ENCODE measurements around the gene SLITRK5.

SLITRK5 gene, protein sequence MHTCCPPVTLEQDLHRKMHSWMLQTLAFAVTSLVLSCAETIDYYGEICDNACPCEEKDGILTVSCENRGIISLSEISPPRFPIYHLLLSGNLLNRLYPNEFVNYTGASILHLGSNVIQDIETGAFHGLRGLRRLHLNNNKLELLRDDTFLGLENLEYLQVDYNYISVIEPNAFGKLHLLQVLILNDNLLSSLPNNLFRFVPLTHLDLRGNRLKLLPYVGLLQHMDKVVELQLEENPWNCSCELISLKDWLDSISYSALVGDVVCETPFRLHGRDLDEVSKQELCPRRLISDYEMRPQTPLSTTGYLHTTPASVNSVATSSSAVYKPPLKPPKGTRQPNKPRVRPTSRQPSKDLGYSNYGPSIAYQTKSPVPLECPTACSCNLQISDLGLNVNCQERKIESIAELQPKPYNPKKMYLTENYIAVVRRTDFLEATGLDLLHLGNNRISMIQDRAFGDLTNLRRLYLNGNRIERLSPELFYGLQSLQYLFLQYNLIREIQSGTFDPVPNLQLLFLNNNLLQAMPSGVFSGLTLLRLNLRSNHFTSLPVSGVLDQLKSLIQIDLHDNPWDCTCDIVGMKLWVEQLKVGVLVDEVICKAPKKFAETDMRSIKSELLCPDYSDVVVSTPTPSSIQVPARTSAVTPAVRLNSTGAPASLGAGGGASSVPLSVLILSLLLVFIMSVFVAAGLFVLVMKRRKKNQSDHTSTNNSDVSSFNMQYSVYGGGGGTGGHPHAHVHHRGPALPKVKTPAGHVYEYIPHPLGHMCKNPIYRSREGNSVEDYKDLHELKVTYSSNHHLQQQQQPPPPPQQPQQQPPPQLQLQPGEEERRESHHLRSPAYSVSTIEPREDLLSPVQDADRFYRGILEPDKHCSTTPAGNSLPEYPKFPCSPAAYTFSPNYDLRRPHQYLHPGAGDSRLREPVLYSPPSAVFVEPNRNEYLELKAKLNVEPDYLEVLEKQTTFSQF

DNA sequence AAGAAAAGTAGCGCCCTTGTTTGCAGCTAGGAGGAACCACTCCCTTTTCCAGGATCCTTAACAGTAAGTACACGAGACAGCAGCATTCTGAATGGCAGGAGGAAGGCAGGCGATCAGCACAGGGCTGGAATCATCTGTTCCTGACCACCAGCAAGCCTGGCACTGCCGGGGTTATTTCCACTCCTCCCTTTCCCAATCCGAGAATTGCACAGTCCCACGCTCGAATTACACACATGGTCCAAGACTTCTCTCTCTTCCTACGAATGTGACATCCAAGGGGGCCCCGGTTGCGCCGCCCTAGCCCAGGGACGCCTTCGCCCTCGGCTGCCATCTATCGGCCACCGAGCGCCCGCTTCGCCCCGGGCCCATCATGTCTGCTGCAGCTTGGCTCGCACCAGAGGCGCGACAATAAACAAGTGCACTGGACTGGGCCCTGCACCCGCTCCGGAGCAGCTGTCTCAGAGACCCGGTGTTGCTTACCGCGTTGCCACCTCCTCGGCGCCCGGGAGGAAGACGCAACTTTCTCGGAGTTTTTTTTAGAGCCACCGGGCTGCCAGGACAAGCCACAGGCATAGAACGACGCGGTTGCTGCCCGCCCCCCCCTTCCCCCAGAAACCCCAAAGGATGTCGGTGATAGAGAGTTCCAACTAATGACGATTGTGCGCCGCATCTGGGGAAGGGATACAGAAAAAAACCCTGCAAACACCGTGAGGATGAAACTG, at the start of gene SLITRK5:
SLITRK5 (plus strand) TSS at position 341 of the 722 bp plus-strand sequence. CDS start 4,018 bp downstream, outside the sequence.
- TF ChIP-seq, protein P1, sequence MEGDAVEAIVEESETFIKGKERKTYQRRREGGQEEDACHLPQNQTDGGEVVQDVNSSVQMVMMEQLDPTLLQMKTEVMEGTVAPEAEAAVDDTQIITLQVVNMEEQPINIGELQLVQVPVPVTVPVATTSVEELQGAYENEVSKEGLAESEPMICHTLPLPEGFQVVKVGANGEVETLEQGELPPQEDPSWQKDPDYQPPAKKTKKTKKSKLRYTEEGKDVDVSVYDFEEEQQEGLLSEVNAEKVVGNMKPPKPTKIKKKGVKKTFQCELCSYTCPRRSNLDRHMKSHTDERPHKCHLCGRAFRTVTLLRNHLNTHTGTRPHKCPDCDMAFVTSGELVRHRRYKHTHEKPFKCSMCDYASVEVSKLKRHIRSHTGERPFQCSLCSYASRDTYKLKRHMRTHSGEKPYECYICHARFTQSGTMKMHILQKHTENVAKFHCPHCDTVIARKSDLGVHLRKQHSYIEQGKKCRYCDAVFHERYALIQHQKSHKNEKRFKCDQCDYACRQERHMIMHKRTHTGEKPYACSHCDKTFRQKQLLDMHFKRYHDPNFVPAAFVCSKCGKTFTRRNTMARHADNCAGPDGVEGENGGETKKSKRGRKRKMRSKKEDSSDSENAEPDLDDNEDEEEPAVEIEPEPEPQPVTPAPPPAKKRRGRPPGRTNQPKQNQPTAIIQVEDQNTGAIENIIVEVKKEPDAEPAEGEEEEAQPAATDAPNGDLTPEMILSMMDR (IDR thresholded peaks at IDR 0.05): peak; percentile 31 to 69
- intact Hi-C loops (cut with DNase I; ENCODE audit: low total_unique reads): no loop called here
- Histone ChIP-seq H3K36me3 (no peaks in the 10 kb centered on the region), H3K4me1 (peaks cover 0 to 37% (median 32%) of the 10 kb centered on the region in 4 donors), H3K27me3 (peaks cover 0 to 64% of the 10 kb centered on the region in 2 donors), H3K27ac (no peak within 1 kb of the TSS), H3K9me3 (no peaks in the 10 kb centered on the region), H3K4me3 (peak within 1 kb of the TSS; percentile 38 to 58)
- DNase-seq: peak; percentile 64 to 69

DNA sequence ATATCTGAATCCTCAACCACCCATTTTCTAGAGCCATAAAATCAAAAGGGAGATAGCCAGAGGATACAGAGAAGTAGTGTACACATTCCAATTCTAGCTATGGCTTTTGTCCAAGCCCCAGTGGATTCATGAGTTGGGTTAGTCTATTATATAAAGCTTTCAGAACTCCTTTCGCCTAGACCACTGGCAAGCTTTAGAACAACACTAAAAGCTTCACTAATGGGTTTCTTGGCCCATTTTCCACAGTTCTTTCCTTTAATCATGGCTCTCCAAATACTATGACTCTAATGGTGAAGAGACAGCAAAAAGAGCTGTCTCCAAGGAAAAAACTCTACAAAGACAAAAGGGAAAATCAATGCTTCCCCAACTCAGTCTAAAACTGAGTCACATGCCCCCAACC, 48.2 kb upstream of the SLITRK5 start:
- Histone ChIP-seq H3K4me3 (no peak overlapping the region), H3K27me3 (no peaks in the 10 kb centered on the region), H3K9me3 (no peaks in the 10 kb centered on the region), H3K27ac (no peak overlapping the region), H3K4me1 (no peaks in the 10 kb centered on the region), H3K36me3 (no peaks in the 10 kb centered on the region)
- DNase-seq: no peak
- TF ChIP-seq, protein P1 (IDR thresholded peaks at IDR 0.05): no peak
- intact Hi-C loops (cut with DNase I; ENCODE audit: low total_unique reads): no loop called here

DNA sequence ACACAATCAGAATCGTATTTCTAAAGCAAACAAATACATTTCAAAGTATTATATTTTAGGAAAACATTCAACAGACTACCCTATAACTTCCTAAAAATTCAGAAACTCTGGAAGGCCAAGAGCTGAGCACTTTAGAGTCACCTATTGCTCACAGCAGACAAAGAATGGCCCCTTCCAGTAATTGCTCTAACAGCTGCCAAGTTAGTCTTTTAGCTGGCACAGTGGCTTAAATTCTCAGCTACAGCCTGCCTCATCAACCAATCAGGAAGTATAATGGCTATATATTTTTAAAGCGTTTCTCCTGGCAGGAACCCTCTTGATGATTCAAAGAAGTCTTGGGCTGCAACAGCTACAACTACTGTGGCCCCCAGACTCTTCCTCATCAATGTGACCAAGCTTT, 14.9 kb upstream of the SLITRK5 start:
- H3K27me3 ChIP-seq: no peaks in the 10 kb centered on the region
- H3K4me1 ChIP-seq: no peaks in the 10 kb centered on the region
- H3K9me3 ChIP-seq: no peaks in the 10 kb centered on the region
- no peak overlapping the region for H3K27ac ChIP-seq
- TF ChIP-seq, protein P1 (IDR thresholded peaks at IDR 0.05): no peak
- no peaks in the 10 kb centered on the region for H3K36me3 ChIP-seq
- no peak for DNase-seq
- intact Hi-C loops (cut with DNase I; ENCODE audit: low total_unique reads): no loop called here
- H3K4me3 ChIP-seq: no peak overlapping the region

DNA sequence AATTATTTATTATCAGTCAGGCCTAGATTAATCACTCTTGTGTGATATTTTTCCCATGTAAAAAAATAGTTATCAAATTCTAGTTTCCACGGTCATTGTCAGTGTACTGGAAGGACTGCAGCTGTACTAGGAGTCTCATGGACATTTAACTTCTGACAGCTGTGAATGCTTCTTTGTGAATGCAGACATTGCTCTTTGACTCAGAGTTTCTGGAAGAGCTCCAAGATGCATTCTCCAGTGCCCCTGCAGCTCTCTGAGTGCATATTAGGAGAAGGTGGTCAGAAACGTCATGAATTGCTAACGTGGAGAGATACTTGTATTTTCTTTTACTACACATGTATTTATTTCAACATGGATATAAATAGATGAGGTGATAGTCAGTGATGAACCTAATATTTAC, 9.7 kb upstream of the SLITRK5 start:
- no peak overlapping the region for H3K27ac ChIP-seq
- no peaks in the 10 kb centered on the region for H3K4me1 ChIP-seq
- H3K4me3 ChIP-seq: no peak overlapping the region
- H3K9me3 ChIP-seq: no peaks in the 10 kb centered on the region
- no peaks in the 10 kb centered on the region for H3K27me3 ChIP-seq
- TF ChIP-seq, protein P1 (IDR thresholded peaks at IDR 0.05): no peak
- no peaks in the 10 kb centered on the region for H3K36me3 ChIP-seq
- intact Hi-C loops (cut with DNase I; ENCODE audit: low total_unique reads): no loop called here
- DNase-seq: no peak

DNA sequence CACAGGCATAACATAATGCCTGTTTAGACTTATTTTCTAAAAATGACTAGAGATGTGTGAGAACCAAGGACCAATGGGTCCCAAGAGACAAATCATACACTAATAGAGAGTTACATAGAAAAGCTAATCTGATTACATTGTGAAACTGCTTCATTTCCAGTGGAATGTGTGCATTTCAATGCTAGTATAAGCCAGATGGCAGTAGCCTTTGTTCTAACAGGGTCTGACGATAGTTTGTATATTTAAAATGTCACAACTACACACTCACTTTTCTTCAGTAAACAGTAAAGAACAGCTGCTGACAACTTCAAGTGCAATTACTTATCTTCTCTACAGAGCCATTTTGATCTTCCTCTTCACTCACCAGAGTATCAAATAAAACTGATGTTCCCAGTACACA, 4.3 kb upstream of the SLITRK5 start:
- H3K27me3 ChIP-seq: peaks cover 0 to 22% of the 10 kb centered on the region in 2 donors
- intact Hi-C loops (cut with DNase I; ENCODE audit: low total_unique reads): no loop called here

More for the DNA sequence above, 4.3 kb upstream of the SLITRK5 start:
- TF ChIP-seq, protein P1 (IDR thresholded peaks at IDR 0.05): no peak
- peaks cover 0 to 13% (median 11%) of the 10 kb centered on the region in 4 donors for H3K4me1 ChIP-seq
- DNase-seq: no peak
- no peaks in the 10 kb centered on the region for H3K36me3 ChIP-seq
- no peak overlapping the region for H3K4me3 ChIP-seq
- H3K27ac ChIP-seq: no peak overlapping the region
- H3K9me3 ChIP-seq: no peaks in the 10 kb centered on the region
